Neural cell (in vitro differentiated cells): ENCODE measurements around the gene MMP15. TPM values are rescaled to one million over a fixed set of nuclear protein-coding genes. Genes with fewer than 3 reads are reported as not detected.

Experiments used
- H2AFZ ChIP-seq: fragments of 200-600, 300-800 bp; sonication (generic), shearing (Covaris generic); 2 replicates; pipeline ENCODE4 v1.6.0; 2014; ENCODE audit warnings: low read depth, mild to moderate bottlenecking, antibody characterized with exemption, low read length, moderate library complexity
- H3F3A ChIP-seq: fragments of 200-600 bp; shearing (Covaris generic); 2 replicates; pipeline ENCODE4 v1.6.1; 2016; ENCODE audit warnings: mild to moderate bottlenecking, moderate library complexity, mixed read lengths, antibody characterized with exemption, low read length; ENCODE audit not compliant: insufficient read depth, poor library complexity, severe bottlenecking
- H3K27ac ChIP-seq: fragments of 200-600, 300-800 bp; sonication (generic), shearing (Covaris generic); 2 replicates; pipeline ENCODE4 v1.5.1; 2014; ENCODE audit warnings: mild to moderate bottlenecking, low read length, moderate library complexity
- H3K27me3 ChIP-seq: fragments of 300-800, 200-600 bp; sonication (generic), shearing (Covaris generic); 2 replicates; pipeline ENCODE4 v1.6.0; 2014; ENCODE audit warnings: mild to moderate bottlenecking, low read depth, low read length, moderate library complexity; ENCODE audit not compliant: insufficient read depth
- H3K36me3 ChIP-seq: fragments of 300-800, 200-600 bp; sonication (generic), shearing (Covaris generic); 2 replicates; pipeline ENCODE4 v1.5.1; 2014; ENCODE audit warnings: mild to moderate bottlenecking, antibody characterized with exemption, low read length, moderate library complexity; ENCODE audit not compliant: insufficient read depth
- H3K4me2 ChIP-seq: fragments of 300-800, 200-600 bp; sonication (generic), shearing (Covaris generic); 2 replicates; pipeline ENCODE4 v1.6.0; 2014; ENCODE audit warnings: mild to moderate bottlenecking, low read length
- H3K4me3 ChIP-seq: fragments of 300-800, 200-600 bp; sonication (generic), shearing (Covaris generic); 2 replicates; pipeline ENCODE4 v1.5.1; 2014; ENCODE audit warnings: mild to moderate bottlenecking, low read length, moderate library complexity
- H3K79me2 ChIP-seq: fragments of 200-600 bp; shearing (Covaris generic); replicated peaks from 2 replicates; pipeline ENCODE4 v1.6.0; 2014; ENCODE audit warnings: mild to moderate bottlenecking, low read length, moderate library complexity; ENCODE audit not compliant: insufficient read depth
- H3K9ac ChIP-seq: fragments of 300-800, 200-600 bp; sonication (generic), shearing (Covaris generic); 2 replicates; pipeline ENCODE4 v1.6.1; 2016; ENCODE audit warnings: mild to moderate bottlenecking, low read length, mixed read lengths
- H3K9me2 ChIP-seq: fragments of 200-600 bp; shearing (Covaris generic); 2 replicates; pipeline ENCODE4 v1.6.1; 2016; ENCODE audit warnings: mild to moderate bottlenecking, low read length, mixed read lengths; ENCODE audit not compliant: insufficient read depth
- H3K9me3 ChIP-seq: fragments of 200-600, 300-800 bp; sonication (generic), shearing (Covaris generic); 2 replicates; pipeline ENCODE4 v1.6.1; 2016; ENCODE audit warnings: mild to moderate bottlenecking, mixed run types, low read length, moderate library complexity, mixed read lengths
- H4K20me1 ChIP-seq: fragments of 200-600 bp; shearing (Covaris generic); 2 replicates; pipeline ENCODE4 v1.6.1; 2016; ENCODE audit warnings: mild to moderate bottlenecking, mixed run types; ENCODE audit not compliant: insufficient read depth
- CTCF ChIP-seq: fragments of 450-650 bp; IDR thresholded peaks from 2 replicates; pipeline ENCODE4 v1.5.1; 2014; ENCODE audit warnings: antibody characterized with exemption, mild to moderate bottlenecking, moderate library complexity; ENCODE audit not compliant: poor library complexity, severe bottlenecking
- EP300 ChIP-seq: fragments of 450-650 bp; conservative IDR thresholded peaks from 2 replicates; pipeline ENCODE4 v1.6.1; 2014; ENCODE audit warnings: antibody characterized with exemption, mild to moderate bottlenecking, moderate library complexity; ENCODE audit not compliant: poor library complexity, severe bottlenecking
- EZH2 ChIP-seq: fragments of 200-600, 300-800 bp; shearing (Covaris generic), sonication (generic); IDR thresholded peaks from 2 replicates; pipeline ENCODE4 v1.6.1; 2014; ENCODE audit warnings: antibody characterized with exemption, low read length, borderline replicate concordance, mild to moderate bottlenecking; ENCODE audit not compliant: insufficient read depth, poor library complexity, severe bottlenecking
- MXI1 ChIP-seq: fragments of 450-650 bp; conservative IDR thresholded peaks from 2 replicates; pipeline ENCODE4 v1.6.1; 2014; ENCODE audit warnings: antibody characterized with exemption, mild to moderate bottlenecking; ENCODE audit not compliant: poor library complexity, severe bottlenecking
- POLR2AphosphoS5 ChIP-seq: IDR thresholded peaks from 2 replicates; pipeline ENCODE4 v1.6.1; 2012
- RAD21 ChIP-seq: fragments of 450-650 bp; conservative IDR thresholded peaks from 2 replicates; pipeline ENCODE4 v1.6.1; 2014; ENCODE audit warnings: antibody characterized with exemption, mild to moderate bottlenecking, moderate library complexity
- REST ChIP-seq: IDR thresholded peaks from 2 replicates; pipeline ENCODE4 v1.6.1; 2012; ENCODE audit warnings: borderline replicate concordance
- SMC3 ChIP-seq: fragments of 450-650 bp; conservative IDR thresholded peaks from 2 replicates; pipeline ENCODE4 v1.6.1; 2014; ENCODE audit warnings: antibody characterized with exemption, mild to moderate bottlenecking, moderate library complexity; ENCODE audit not compliant: poor library complexity
- TAF1 ChIP-seq: IDR thresholded peaks from 2 replicates; pipeline ENCODE4 v1.6.1; 2012; ENCODE audit warnings: low read depth
- polyA plus RNA-seq: library from polyadenylated mRNA; depleted of rRNA; stranded (reverse); fragments of >200 nt; gene quantifications from 2 replicates; pipeline ENCODE4 v1.2.3, GENCODE V29; 2014

The MMP15 gene
- polyA plus RNA-seq, 1 donor from 2014 or later = 18.5 TPM

- no peaks in the 10 kb centered on the region for H4K20me1 ChIP-seq
- no peak overlapping the region for H3K4me3 ChIP-seq
- H3K9me2 ChIP-seq = no peaks in the 10 kb centered on the region
- no peaks in the 10 kb centered on the region for H3K9me3 ChIP-seq
- no peaks in the 10 kb centered on the region for H3K27me3 ChIP-seq
- no peaks in the 10 kb centered on the region for H3K79me2 ChIP-seq
- TF ChIP-seq TAF1 (no peak), CTCF (no peak), POLR2AphosphoS5 (no peak), SMC3 (no peak), MXI1 (no peak), REST (no peak), EZH2 (no peak), EP300 (no peak), RAD21 (no peak)
- no peak overlapping the region for H3K27ac ChIP-seq
- H3K9ac ChIP-seq = no peak overlapping the region
- H2AFZ ChIP-seq = no peak overlapping the region
- H3F3A ChIP-seq = no peaks in the 10 kb centered on the region
- H3K36me3 ChIP-seq = no peaks in the 10 kb centered on the region
- no peak overlapping the region for H3K4me2 ChIP-seq
Observed at GRCh38 chr16:58082381-58082780, 56.8 kb downstream of the MMP15 start.

- Histone ChIP-seq H3K9ac (no peak overlapping the region), H3K4me3 (no peak overlapping the region), H3K27me3 (no peaks in the 10 kb centered on the region), H3K79me2 (no peaks in the 10 kb centered on the region), H3K27ac (no peak overlapping the region), H3K9me3 (no peaks in the 10 kb centered on the region), H3F3A (no peaks in the 10 kb centered on the region), H3K9me2 (no peaks in the 10 kb centered on the region), H3K36me3 (no peaks in the 10 kb centered on the region), H2AFZ (no peak overlapping the region), H4K20me1 (no peaks in the 10 kb centered on the region), H3K4me2 (no peak overlapping the region)
- TF ChIP-seq EZH2 (no peak), CTCF (no peak), SMC3 (no peak), REST (no peak), EP300 (no peak), TAF1 (no peak), MXI1 (no peak), RAD21 (no peak), POLR2AphosphoS5 (no peak)
Observed at GRCh38 chr16:58084635-58085034, 59.1 kb downstream of the MMP15 start.
